Measurements from ENCODE around the gene VKORC1. TPM values are rescaled to one million over a fixed set of nuclear protein-coding genes. Genes with fewer than 3 reads are reported as not detected.
A peak's percentile ranks its signal among the peaks of the same experiment; 100 is the strongest.

The VKORC1 gene
- total RNA-seq, 4 donors from 2014 or later: 20.1 to 35.9 (median 32.9) TPM

GRCh38 chr16:31135535-31136286 is 41.1 kb upstream of the VKORC1 start, which contains the start of gene PRSS8:
Gene PRSS8, minus strand, starts transcription at chr16:31135727. Its CDS starts 229 bp downstream, at chr16:31135498.
- Histone ChIP-seq H3K27ac (no peak within 1 kb of the TSS), H3K27me3 (no peaks in the 10 kb centered on the region), H3K36me3 (peaks cover 0 to 19% of the 10 kb centered on the region in 2 donors), H3K9me3 (no peaks in the 10 kb centered on the region), H3K4me3 (no peak within 1 kb of the TSS), H3K4me1 (peaks cover 9 to 15% of the 10 kb centered on the region in 2 donors)
- in situ Hi-C loops (cut with MboI; ENCODE audit: low sequenced_read_pairs in 4 of 4): no loop called here
- TF ChIP-seq POLR2A (IDR thresholded peaks at IDR 0.05): no peak
- TF ChIP-seq CTCF (IDR thresholded peaks at IDR 0.05 in 4 of 5, conservative IDR thresholded peaks at IDR 0.05 in 1 of 5): no peak
- peak in 1 of 2 donors; percentile 30 for DNase-seq
- ATAC-seq: no peak
- intact Hi-C loops (cut with DNase I; ENCODE audit: low total_unique reads): no loop called here

- H3K27ac ChIP-seq: no peak overlapping the region
- no peaks in the 10 kb centered on the region for H3K9me3 ChIP-seq
- peaks cover 9 to 15% of the 10 kb centered on the region in 2 donors for H3K4me1 ChIP-seq
- H3K36me3 ChIP-seq: peaks cover 0 to 27% of the 10 kb centered on the region in 2 donors
- in situ Hi-C loops (cut with MboI; ENCODE audit: low sequenced_read_pairs in 4 of 4) (no loop called here), intact Hi-C loops (cut with DNase I; ENCODE audit: low total_unique reads) (no loop called here)
- no peak for DNase-seq
- ATAC-seq: no peak
- H3K27me3 ChIP-seq: no peaks in the 10 kb centered on the region
- TF ChIP-seq CTCF (IDR thresholded peaks at IDR 0.05 in 4 of 5, conservative IDR thresholded peaks at IDR 0.05 in 1 of 5): no peak
- no peak for TF ChIP-seq POLR2A (IDR thresholded peaks at IDR 0.05)
- no peak overlapping the region for H3K4me3 ChIP-seq
Measured at GRCh38 chr16:31134625-31135534, 40.3 kb upstream of the VKORC1 start.

GRCh38 chr16:31134091-31134571 is 39.5 kb upstream of the VKORC1 start:
- in situ Hi-C loops (cut with MboI; ENCODE audit: low sequenced_read_pairs in 4 of 4): no loop called here
- no peaks in the 10 kb centered on the region for H3K27me3 ChIP-seq
- DNase-seq (no peak), ATAC-seq (no peak)
- no peaks in the 10 kb centered on the region for H3K9me3 ChIP-seq
- H3K27ac ChIP-seq: no peak overlapping the region
- TF ChIP-seq POLR2A (IDR thresholded peaks at IDR 0.05) (no peak), CTCF (IDR thresholded peaks at IDR 0.05 in 4 of 5, conservative IDR thresholded peaks at IDR 0.05 in 1 of 5) (no peak)
- intact Hi-C loops (cut with DNase I; ENCODE audit: low total_unique reads): no loop called here
- H3K4me3 ChIP-seq: no peak overlapping the region
- peaks cover 16 to 20% of the 10 kb centered on the region in 2 donors for H3K4me1 ChIP-seq
- peaks cover 0 to 30% of the 10 kb centered on the region in 2 donors for H3K36me3 ChIP-seq

GRCh38 chr16:31133046-31133501 is 38.5 kb upstream of the VKORC1 start:
- no peak for TF ChIP-seq CTCF (IDR thresholded peaks at IDR 0.05 in 4 of 5, conservative IDR thresholded peaks at IDR 0.05 in 1 of 5)
- no peak for TF ChIP-seq POLR2A (IDR thresholded peaks at IDR 0.05)
- peaks cover 0 to 36% of the 10 kb centered on the region in 2 donors for H3K36me3 ChIP-seq
- intact Hi-C loops (cut with DNase I; ENCODE audit: low total_unique reads) (no loop called here), in situ Hi-C loops (cut with MboI; ENCODE audit: low sequenced_read_pairs in 4 of 4) (no loop called here)
- peaks cover 17% of the 10 kb centered on the region in 2 donors for H3K4me1 ChIP-seq
- DNase-seq: no peak
- no peaks in the 10 kb centered on the region for H3K9me3 ChIP-seq
- ATAC-seq: no peak
- no peaks in the 10 kb centered on the region for H3K27me3 ChIP-seq
- H3K27ac ChIP-seq: no peak overlapping the region
- no peak overlapping the region for H3K4me3 ChIP-seq
